EH (cell line): Measurements from ENCODE around the gene PCDHGA2.
A peak's percentile ranks its signal among the peaks of the same experiment; 100 is the strongest.
"Not testable (repeated sequence)": the region's sequence is repeated elsewhere in the genome, so short reads cannot be mapped to it uniquely, and the experiment has no call there.

Experiments used
- DNase-seq: peaks from one replicate; pipeline ENCODE4 v3.0.0-alpha.2; 2015; ENCODE audit warnings: low read depth

Gene PCDHGA2

GRCh38 chr5:141338538-141339306 lies at the start of gene PCDHGA2:
TSS of gene PCDHGA2 (plus strand) at chr5:141338760.
- DNase-seq, result peak; percentile 73

GRCh38 chr5:141298376-141298775 lies 40.2 kb upstream of the PCDHGA2 start:
- no peak for DNase-seq

GRCh38 chr5:141303756-141304155 lies 34.8 kb upstream of the PCDHGA2 start, which contains the start of gene SLC25A2:
TSS of gene SLC25A2 (minus strand) at chr5:141304049. CDS start at chr5:141303865, 184 bp downstream.
- DNase-seq, result no peak

DNA sequence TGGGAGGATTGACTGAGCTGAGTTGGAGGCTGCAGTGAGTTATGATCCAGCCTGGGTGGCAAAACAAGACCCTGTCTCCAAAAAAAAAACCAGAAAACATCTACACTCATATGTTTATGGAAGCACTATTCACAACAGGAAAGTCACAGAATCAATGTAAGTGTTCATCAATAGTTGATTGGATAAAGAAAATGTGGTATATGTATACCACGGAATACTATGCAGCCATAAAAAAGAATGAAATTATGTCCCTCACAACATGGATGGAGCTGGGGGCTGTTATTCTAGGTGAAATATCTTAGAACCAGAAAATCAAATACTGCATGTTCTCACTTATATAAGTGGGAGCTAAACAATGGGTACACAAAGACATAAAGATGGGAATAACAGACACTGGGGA lies 31.9 kb upstream of the PCDHGA2 start:
- DNase-seq, result no peak

GRCh38 chr5:141313711-141314110 lies 24.8 kb upstream of the PCDHGA2 start:
- no peak for DNase-seq

DNA sequence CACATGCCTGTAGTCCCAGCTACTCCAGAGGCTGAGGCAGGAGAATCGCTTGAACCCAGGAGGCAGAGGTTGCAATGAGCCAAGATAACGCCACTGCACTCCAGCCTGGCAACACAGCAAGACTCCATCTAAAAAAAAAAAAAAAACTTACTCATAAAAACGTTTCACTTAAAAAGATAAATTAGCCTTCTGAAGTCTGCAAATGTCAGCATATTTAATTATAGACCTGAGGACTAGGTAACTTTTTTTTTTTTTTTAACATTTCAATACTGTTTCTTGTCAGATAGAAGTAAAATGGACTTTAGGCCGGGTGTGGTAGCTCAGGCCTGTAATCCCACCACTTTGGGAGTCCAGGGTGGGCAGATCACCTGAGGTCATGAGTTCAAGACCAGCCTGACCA lies 21.6 kb upstream of the PCDHGA2 start:
- DNase-seq, result not testable (repeated sequence)

GRCh38 chr5:141319202-141319601 lies 19.4 kb upstream of the PCDHGA2 start:
- no peak for DNase-seq

- no peak for DNase-seq
Observed at GRCh38 chr5:141319699-141320098, 18.9 kb upstream of the PCDHGA2 start.

- DNase-seq, result peak; percentile 92
Observed at GRCh38 chr5:141320225-141321169, 18.1 kb upstream of the PCDHGA2 start, which contains the start of gene TAF7. TSS of gene TAF7 (minus strand) at chr5:141320784. CDS start at chr5:141320044, 740 bp downstream.

- DNase-seq, result no peak
Observed at GRCh38 chr5:141322261-141322660, 16.3 kb upstream of the PCDHGA2 start.

DNA sequence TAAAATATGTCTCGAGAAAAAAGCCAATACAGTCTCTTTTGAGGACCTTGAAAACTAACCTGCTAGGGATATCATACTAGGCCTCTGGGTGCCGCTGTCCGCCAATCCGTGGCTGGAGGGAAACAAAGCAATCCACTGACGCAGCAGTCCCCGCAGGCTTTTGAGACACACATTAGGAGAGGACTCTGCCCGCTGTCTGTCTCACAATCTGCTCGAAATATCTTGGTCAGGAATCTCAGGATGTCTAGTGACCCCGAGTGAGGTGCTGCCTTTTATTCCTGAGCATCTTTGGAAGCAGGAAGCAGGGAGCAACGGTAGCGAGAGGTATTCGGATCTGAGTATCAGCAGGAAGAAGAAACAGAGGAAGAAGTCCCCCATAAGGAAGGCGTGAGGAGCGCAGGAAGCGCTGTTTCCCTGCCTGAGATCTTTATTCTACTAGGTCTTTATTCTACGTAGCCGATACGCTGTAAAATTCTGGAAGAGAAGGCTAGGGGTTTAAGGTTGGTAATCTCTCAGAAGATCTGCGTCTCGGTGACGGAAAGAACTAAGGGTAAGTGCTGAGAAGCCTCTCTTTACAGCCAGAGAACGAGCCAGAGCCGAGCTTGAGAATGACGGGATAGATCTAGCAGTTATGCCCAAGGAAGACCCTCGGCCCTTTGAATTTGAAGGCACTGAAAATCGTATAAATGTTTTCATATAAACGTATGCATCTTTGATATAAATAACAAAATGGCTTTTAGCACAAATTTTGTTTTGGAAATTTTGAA lies 12.3 kb upstream of the PCDHGA2 start:
- peak; percentile 76 for DNase-seq

DNA sequence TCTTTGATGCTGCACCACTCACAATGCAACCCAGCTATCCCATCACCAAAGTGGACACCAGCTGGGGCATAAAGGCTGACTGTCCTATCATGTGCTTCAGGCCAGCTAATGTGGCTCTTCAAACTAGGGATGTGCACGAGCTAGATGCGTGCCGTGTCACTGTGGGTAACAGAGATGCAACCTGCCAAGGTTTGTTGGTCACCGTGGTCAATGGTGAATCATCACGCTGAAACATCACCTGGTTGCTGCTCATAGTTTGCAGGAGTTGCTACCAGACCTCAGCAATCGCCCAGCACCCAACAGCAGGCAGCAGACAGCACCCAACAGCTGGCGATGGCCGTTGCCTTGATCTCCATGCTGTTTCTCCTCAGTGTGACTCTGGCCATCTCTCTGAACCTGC lies 10.3 kb upstream of the PCDHGA2 start:
- no peak for DNase-seq

- DNase-seq, result peak; percentile 71
Observed at GRCh38 chr5:141330299-141331080, 8.1 kb upstream of the PCDHGA2 start, which contains the start of gene PCDHGA1. TSS of gene PCDHGA1 (plus strand) at chr5:141330514.

- not testable (repeated sequence) for DNase-seq
Observed at GRCh38 chr5:141332571-141332970, 6.0 kb upstream of the PCDHGA2 start.

DNA sequence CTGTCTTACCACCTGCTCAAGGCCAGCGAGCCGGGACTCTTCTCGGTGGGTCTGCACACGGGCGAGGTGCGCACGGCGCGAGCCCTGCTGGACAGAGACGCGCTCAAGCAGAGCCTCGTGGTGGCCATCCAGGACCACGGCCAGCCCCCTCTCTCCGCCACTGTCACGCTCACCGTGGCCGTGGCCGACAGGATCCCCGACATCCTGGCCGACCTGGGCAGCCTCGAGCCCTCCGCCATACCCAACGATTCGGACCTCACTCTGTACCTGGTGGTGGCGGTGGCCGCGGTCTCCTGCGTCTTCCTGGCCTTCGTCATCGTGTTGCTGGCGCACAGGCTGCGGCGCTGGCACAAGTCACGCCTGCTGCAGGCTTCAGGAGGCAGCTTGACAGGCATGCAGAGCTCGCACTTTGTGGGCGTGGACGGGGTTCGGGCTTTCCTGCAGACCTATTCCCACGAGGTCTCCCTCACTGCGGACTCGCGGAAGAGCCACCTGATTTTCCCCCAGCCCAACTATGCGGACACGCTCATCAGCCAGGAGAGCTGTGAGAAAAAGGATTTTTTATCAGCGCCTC lies 2.3 kb downstream of the PCDHGA2 start:
- not testable (repeated sequence) for DNase-seq

DNA sequence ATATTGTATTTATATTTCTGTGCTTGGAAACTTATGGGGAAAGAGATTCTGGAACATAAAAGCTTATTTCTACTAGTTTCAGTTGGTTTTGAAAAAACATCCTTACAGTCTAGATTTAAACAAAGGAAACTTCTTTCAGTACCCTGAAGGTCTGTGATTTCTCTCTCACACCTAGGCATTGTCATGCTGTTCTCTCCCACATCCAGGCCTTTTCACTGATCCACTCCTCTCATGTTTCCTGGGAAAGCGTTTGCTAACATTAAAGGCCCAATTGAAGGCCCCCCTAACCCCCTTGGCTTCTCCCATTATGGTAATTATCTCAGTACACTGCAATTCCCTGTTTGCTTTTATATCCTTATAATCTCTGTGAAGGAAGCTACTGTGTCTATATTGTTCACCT lies 4.2 kb downstream of the PCDHGA2 start:
- DNase-seq, result no peak

- DNase-seq, result peak; percentile 62
Observed at GRCh38 chr5:141343242-141343952, 4.8 kb downstream of the PCDHGA2 start, which contains the start of gene PCDHGA3. TSS of gene PCDHGA3 (plus strand) at chr5:141343829. CDS start at chr5:141344034, 205 bp downstream.

- DNase-seq, result no peak
Observed at GRCh38 chr5:141343953-141344463, 5.4 kb downstream of the PCDHGA2 start.

DNA sequence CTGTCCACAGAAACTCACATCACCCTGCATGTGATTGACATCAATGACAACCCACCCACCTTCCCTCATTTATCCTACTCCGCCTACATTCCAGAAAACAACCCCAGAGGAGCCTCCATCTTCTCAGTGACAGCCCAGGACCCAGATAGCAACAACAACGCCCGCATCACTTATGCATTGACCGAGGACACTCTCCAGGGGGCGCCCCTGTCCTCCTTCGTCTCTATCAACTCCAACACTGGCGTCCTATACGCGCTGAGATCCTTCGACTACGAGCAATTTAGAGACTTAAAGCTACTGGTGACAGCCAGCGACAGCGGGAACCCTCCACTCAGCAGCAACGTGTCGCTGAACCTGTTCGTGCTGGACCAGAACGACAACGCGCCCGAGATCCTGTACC lies 6.8 kb downstream of the PCDHGA2 start:
- DNase-seq, result no peak

DNA sequence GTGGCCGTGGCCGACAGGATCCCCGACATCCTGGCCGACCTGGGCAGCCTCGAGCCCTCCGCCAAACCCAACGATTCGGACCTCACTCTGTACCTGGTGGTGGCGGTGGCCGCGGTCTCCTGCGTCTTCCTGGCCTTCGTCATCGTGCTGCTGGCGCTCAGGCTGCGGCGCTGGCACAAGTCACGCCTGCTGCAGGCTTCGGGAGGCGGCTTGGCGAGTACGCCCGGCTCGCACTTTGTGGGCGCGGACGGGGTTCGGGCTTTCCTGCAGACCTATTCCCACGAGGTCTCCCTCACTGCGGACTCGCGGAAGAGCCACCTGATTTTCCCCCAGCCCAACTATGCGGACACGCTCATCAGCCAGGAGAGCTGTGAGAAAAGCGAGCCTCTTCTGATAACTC lies 7.5 kb downstream of the PCDHGA2 start:
- DNase-seq, result not testable (repeated sequence)
